H1 (cell line): ENCODE results near the gene PTPRT. TPM values are rescaled to one million over a fixed set of nuclear protein-coding genes. Genes with fewer than 3 reads are reported as not detected.

Experiments
- CTCF ChIA-PET: fragments of 300-600 bp; sonication (Branson Sonifier 250); formaldehyde crosslinking; loops from one replicate; lab custom pipeline; 2021; ENCODE audit not compliant: partially characterized antibody; lab: Charles Lee
- POLR2A ChIA-PET: fragments of 300-600 bp; sonication (Branson Sonifier 250); formaldehyde crosslinking; loops from one replicate; lab custom pipeline; 2021; ENCODE audit warnings: inconsistent platforms; ENCODE audit not compliant: partially characterized antibody; lab: Charles Lee
- DNase-seq, 2 experiments: peaks; one replicate each; pipeline versions ENCODE4 v3.0.0 to v3.0.0-alpha.2; 2010 to 2022; ENCODE audit warnings: low spot score in 2 of 2, low read depth in 1 of 2, mixed read lengths in 1 of 2
- FAIRE-seq: peaks from 2 replicates; lab custom pipeline; 2011; peaks lifted over from hg19 to GRCh38; lab: Jason Lieb, UNC
- H2AFZ ChIP-seq: 2 replicates; pipeline ENCODE4 v1.8.1; 2012; ENCODE audit warnings: low read length, inconsistent platforms
- H2AK5ac ChIP-seq: 2 replicates; pipeline ENCODE4 v1.6.1; 2013; ENCODE audit warnings: low read depth, low read length
- H2BK120ac ChIP-seq: replicated peaks from 2 replicates; pipeline ENCODE3; 2013; ENCODE audit warnings: low read depth, low read length, inconsistent platforms
- H2BK12ac ChIP-seq: 2 replicates; pipeline ENCODE4 v1.6.1; 2013; ENCODE audit warnings: low read depth, low read length
- H2BK15ac ChIP-seq: 2 replicates; pipeline ENCODE4 v1.6.1; 2013; ENCODE audit warnings: low read length
- H2BK20ac ChIP-seq: 2 replicates; pipeline ENCODE4 v1.6.1; 2013; ENCODE audit warnings: low read length
- H2BK5ac ChIP-seq: 2 replicates; pipeline ENCODE4 v1.6.1; 2013; ENCODE audit warnings: low read depth, low read length
- H3K14ac ChIP-seq: 2 replicates; pipeline ENCODE4 v1.6.1; 2013; ENCODE audit warnings: inconsistent platforms; ENCODE audit not compliant: insufficient read length
- H3K18ac ChIP-seq: 2 replicates; pipeline ENCODE4 v1.6.1; 2013; ENCODE audit warnings: low read length; ENCODE audit errors: extremely low read depth
- H3K23ac ChIP-seq: 2 replicates; pipeline ENCODE4 v1.6.1; 2013; ENCODE audit warnings: inconsistent platforms; ENCODE audit not compliant: insufficient read length
- H3K23me2 ChIP-seq: 2 replicates; pipeline ENCODE4 v1.6.1; 2013; ENCODE audit warnings: low read depth, low read length
- H3K27ac ChIP-seq: 2 replicates; pipeline ENCODE4 v1.6.1; 2011; ENCODE audit warnings: low read depth, low read length, inconsistent platforms
- H3K27me3 ChIP-seq, 4 experiments: replicated peaks in 1 of 4; 1 replicate in 1 of 4; 2 replicates in 3 of 4; pipeline versions ENCODE4 v1.6.1 to v1.8.1; 2011 to 2013; ENCODE audit warnings: low read length in 3 of 4, mild to moderate bottlenecking in 3 of 4, inconsistent platforms in 2 of 4, mixed read lengths in 2 of 4, moderate library complexity in 1 of 4; ENCODE audit not compliant: control insufficient read depth in 3 of 4, insufficient read depth in 3 of 4; ENCODE audit errors: extremely low read depth in 1 of 4
- H3K36me3 ChIP-seq, 4 experiments: 2 replicates each; pipeline versions ENCODE4 v1.6.1 to v1.8.1; 2011 to 2013; ENCODE audit warnings: mild to moderate bottlenecking in 4 of 4, low read length in 3 of 4, moderate library complexity in 2 of 4, control low read depth in 1 of 4, inconsistent platforms in 1 of 4; ENCODE audit not compliant: insufficient read depth in 4 of 4, control insufficient read depth in 2 of 4
- H3K4ac ChIP-seq: replicated peaks from 2 replicates; pipeline ENCODE3; 2013; ENCODE audit warnings: low read length, low read depth, mixed read lengths, inconsistent platforms; ENCODE audit not compliant: insufficient read length
- H3K4me1 ChIP-seq, 4 experiments: replicated peaks in 1 of 4; 1 replicate in 1 of 4; 2 replicates in 3 of 4; pipeline versions ENCODE4 v1.6.1 to v1.8.1; 2011 to 2013; ENCODE audit warnings: low read length in 3 of 4, inconsistent platforms in 2 of 4, mixed read lengths in 1 of 4; ENCODE audit not compliant: insufficient read depth in 4 of 4, control insufficient read depth in 3 of 4
- H3K4me2 ChIP-seq, 2 experiments: 2 replicates each; pipeline versions ENCODE4 v1.6.1 to v1.8.1; 2011 to 2013; ENCODE audit warnings: low read depth in 2 of 2, low read length in 2 of 2, control low read depth in 1 of 2, inconsistent platforms in 1 of 2, mild to moderate bottlenecking in 1 of 2; ENCODE audit not compliant: insufficient read depth in 1 of 2
- H3K4me3 ChIP-seq, 4 experiments: fragments of 200-600, 300-600 bp in 1 of 4; sonication (generic), shearing (Covaris generic), sonication (Bioruptor Twin) in 1 of 4; 2 replicates each; pipeline versions ENCODE4 v1.5.1 to v1.8.1; 2011 to 2016; ENCODE audit warnings: low read length in 4 of 4, low read depth in 3 of 4, control low read depth in 2 of 4, inconsistent platforms in 2 of 4, mild to moderate bottlenecking in 2 of 4, mixed read lengths in 1 of 4, moderate library complexity in 1 of 4; ENCODE audit not compliant: insufficient read depth in 2 of 4; ENCODE audit errors: extremely low read depth in 1 of 4
- H3K56ac ChIP-seq: replicated peaks from 2 replicates; pipeline ENCODE3; 2013; ENCODE audit warnings: low read depth, mild to moderate bottlenecking, mixed read lengths, low read length, inconsistent platforms; ENCODE audit not compliant: insufficient read length
- H3K79me1 ChIP-seq: 2 replicates; pipeline ENCODE4 v1.6.1; 2013; ENCODE audit warnings: low read depth, low read length, control low read depth
- H3K79me2 ChIP-seq, 2 experiments: 2 replicates each; pipeline versions ENCODE4 v1.6.1 to v1.8.1; 2012 to 2013; ENCODE audit warnings: low read length in 2 of 2, mild to moderate bottlenecking in 2 of 2, inconsistent platforms in 1 of 2; ENCODE audit not compliant: insufficient read depth in 2 of 2, control insufficient read depth in 1 of 2
- H3K9ac ChIP-seq, 4 experiments: replicated peaks in 1 of 4; 1 replicate in 1 of 4; 2 replicates in 3 of 4; pipeline versions ENCODE4 v1.6.1 to v1.8.1; 2011 to 2013; ENCODE audit warnings: low read depth in 3 of 4, low read length in 3 of 4, control low read depth in 2 of 4, mild to moderate bottlenecking in 2 of 4, moderate library complexity in 2 of 4, inconsistent platforms in 1 of 4; ENCODE audit errors: extremely low read depth in 1 of 4
- H3K9me3 ChIP-seq, 2 experiments: 2 replicates each; pipeline versions ENCODE4 v1.6.1 to v1.8.1; 2012 to 2013; ENCODE audit warnings: mild to moderate bottlenecking in 2 of 2, moderate library complexity in 2 of 2, control low read depth in 1 of 2, inconsistent platforms in 1 of 2, low read depth in 1 of 2, low read length in 1 of 2, mixed read lengths in 1 of 2; ENCODE audit not compliant: insufficient read depth in 2 of 2
- H4K20me1 ChIP-seq, 2 experiments: replicated peaks in 1 of 2; 2 replicates each; pipeline versions ENCODE3 to v1.8.1; 2011 to 2013; ENCODE audit warnings: inconsistent platforms in 2 of 2, low read length in 2 of 2, mild to moderate bottlenecking in 1 of 2; ENCODE audit not compliant: insufficient read depth in 2 of 2, control insufficient read depth in 1 of 2
- H4K5ac ChIP-seq: 2 replicates; pipeline ENCODE4 v1.6.1; 2013; ENCODE audit warnings: low read length, low read depth, mixed read lengths, inconsistent platforms; ENCODE audit not compliant: insufficient read length
- H4K8ac ChIP-seq: 2 replicates; pipeline ENCODE4 v1.8.0; 2013; ENCODE audit warnings: mild to moderate bottlenecking, moderate library complexity, low read length, inconsistent platforms; ENCODE audit not compliant: insufficient read depth; ENCODE audit errors: extremely low read depth
- H4K91ac ChIP-seq: replicated peaks from 2 replicates; pipeline ENCODE3; 2013; ENCODE audit warnings: low read length, mixed read lengths, inconsistent platforms; ENCODE audit not compliant: insufficient read length
- BRCA1 ChIP-seq: IDR thresholded peaks from 2 replicates; pipeline ENCODE4 v1.6.1; 2012; ENCODE audit warnings: low read depth, low read length, improper control_type of control experiment
- CTBP2 ChIP-seq: IDR thresholded peaks from 2 replicates; pipeline ENCODE4 v1.7.0; 2011; ENCODE audit warnings: borderline replicate concordance, mild to moderate bottlenecking, moderate library complexity, mixed read lengths, low read length; ENCODE audit not compliant: insufficient read depth, insufficient read length
- HDAC6 ChIP-seq: IDR thresholded peaks from one replicate; pipeline ENCODE4 v1.7.1; 2012; ENCODE audit warnings: low read depth, mild to moderate bottlenecking, inconsistent platforms, low read length, moderate library complexity
- KDM5A ChIP-seq: fragments of 200-600 bp; IDR thresholded peaks from 2 replicates; pipeline ENCODE4 v1.7.1; 2012; ENCODE audit warnings: mild to moderate bottlenecking, low read length, inconsistent platforms, mixed read lengths
- RAD21 ChIP-seq, 2 experiments: IDR thresholded peaks in 1 of 2; conservative IDR thresholded peaks in 1 of 2; 2 replicates each; pipeline ENCODE4 v1.6.1; 2011; ENCODE audit warnings: low read depth in 2 of 2, low read length in 2 of 2, improper control_type of control experiment in 1 of 2, inconsistent platforms in 1 of 2, mild to moderate bottlenecking in 1 of 2, moderate library complexity in 1 of 2
- SUZ12 ChIP-seq: fragments of 200-600 bp; sonication (generic); IDR thresholded peaks from 2 replicates; pipeline ENCODE4 v1.6.1; 2012; ENCODE audit warnings: mild to moderate bottlenecking, inconsistent platforms, low read length, moderate library complexity, mixed read lengths
- TAF7 ChIP-seq: optimal IDR thresholded peaks from 2 replicates; pipeline ENCODE3; 2011; ENCODE audit warnings: low read depth, mild to moderate bottlenecking, inconsistent platforms, low read length, moderate library complexity, borderline replicate concordance
- WGBS, 2 experiments: shearing (Covaris generic) in 1 of 2; methylation state at CpG; one replicate each; pipeline versions ENCODE4 v1.1.6 to v1.1.7; 2013 to 2015; ENCODE audit warnings: low lambda C conversion rate in 2 of 2, mixed read lengths in 2 of 2, inconsistent platforms in 1 of 2, low coverage in 1 of 2, missing lambda C conversion rate in 1 of 2; ENCODE audit not compliant: insufficient replicate concordance in 2 of 2, insufficient coverage in 1 of 2, insufficient read length in 1 of 2; ENCODE audit errors: extremely low coverage in 1 of 2, missing lambda C conversion rate in 1 of 2; 5-methylcytosine and 5-hydroxymethylcytosine counted together
- polyA plus RNA-seq, 7 experiments: library from polyadenylated mRNA; depleted of rRNA in 3 of 7; stranded (reverse) in 5 of 7; unstranded in 2 of 7; fragments of >200 nt in 5 of 7; fragments of 200-250 nt in 2 of 7; gene quantifications; 1 replicate in 5 of 7; 2 replicates in 1 of 7; 4 replicates in 1 of 7; pipeline versions ENCODE4 v1.2.1 to v1.2.3, GENCODE V29; 2011 to 2013; ENCODE audit warnings: missing spikeins in 2 of 7, mixed read lengths in 2 of 7
- total RNA-seq: library from RNA; stranded (reverse); fragmentation: NEBNext Ultra II Directional; extraction: Animal tissue kit (Norgen Biotek cat#: 25700); gene quantifications from 2 replicates; pipeline ENCODE4 v1.2.1, GENCODE V29; 2021
- TF ChIP-seq, protein P1 (sequence below): IDR thresholded peaks from 2 replicates; pipeline ENCODE4 v1.6.1; 2012; ENCODE audit warnings: inconsistent platforms
- TF ChIP-seq, protein P2 (sequence below): IDR thresholded peaks from 2 replicates; pipeline ENCODE4 v1.6.1; 2011; ENCODE audit warnings: low read length, improper control_type of control experiment

PTPRT gene
- total and polyA plus RNA-seq, 2 of the 8 experiments (the other 6 are each of a cell fraction or from before 2014, with no cell fraction given) = 0.33 to 1.8 TPM

DNA sequence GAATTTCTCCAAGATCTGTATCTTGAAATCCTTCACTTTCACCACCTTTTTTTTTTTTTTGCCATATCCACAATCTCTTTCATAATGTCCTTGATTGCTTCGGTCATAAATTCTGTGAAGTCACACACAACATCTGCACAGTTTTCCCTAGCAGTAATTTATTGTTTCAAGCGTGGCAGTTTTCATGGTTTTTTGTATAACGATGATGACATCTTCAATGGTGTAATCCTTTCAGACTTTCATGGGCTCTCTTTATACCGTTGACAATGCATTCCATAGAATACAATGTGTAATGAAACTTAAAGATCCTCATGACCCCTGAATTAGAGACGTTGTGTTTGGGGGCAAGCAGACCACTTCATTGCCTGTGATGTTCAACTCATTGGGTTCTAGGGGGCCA lies 693.1 kb downstream of the PTPRT start:
- peaks cover 0 to 3% (median 0%) of the 10 kb centered on the region in 4 experiments; a peak in 2 of 7 replicates for H3K27me3 ChIP-seq
- no peak overlapping the region for H2BK12ac ChIP-seq
- no peaks in the 10 kb centered on the region for H3K23me2 ChIP-seq
- no peak overlapping the region for H2BK15ac ChIP-seq
- no peaks in the 10 kb centered on the region for H3K79me1 ChIP-seq
- H3K4ac ChIP-seq = no peak overlapping the region
- CTCF ChIA-PET = interaction anchor here (0.6 to 1.1 kb wide), 4 partner anchors 12 to 929 kb away, joined by 3 to 4 read pairs (median 3); no protein-coding TSS in a partner anchor
- H2BK5ac ChIP-seq = no peak overlapping the region
- no peak overlapping the region for H3K18ac ChIP-seq
- no peak overlapping the region for H3K27ac ChIP-seq
- H4K91ac ChIP-seq = no peak overlapping the region
- no peak overlapping the region for H3K4me3 ChIP-seq
- WGBS, 2 experiments = 93% methylated on average over 5 of the region's 5 CpGs; no CpG with 5 or more reads in 1 of the 2 experiments
- no peak overlapping the region for H4K5ac ChIP-seq
- H4K8ac ChIP-seq = no peak overlapping the region
- H4K20me1 ChIP-seq = no peaks in the 10 kb centered on the region
- H3K9me3 ChIP-seq = no peaks in the 10 kb centered on the region
- no peaks in the 10 kb centered on the region for H3K4me1 ChIP-seq
- no peaks in the 10 kb centered on the region for H3K79me2 ChIP-seq
- H3K9ac ChIP-seq = no peak overlapping the region
- DNase-seq = no peak
- no peak overlapping the region for H3K23ac ChIP-seq
- no peak overlapping the region for H2BK20ac ChIP-seq
- no peak overlapping the region for H2AK5ac ChIP-seq
- TF ChIP-seq HDAC6 (no peak), CTBP2 (no peak), TAF7 (no peak), SUZ12 (no peak), BRCA1 (no peak), KDM5A (no peak), RAD21 (IDR thresholded peaks at IDR 0.05 in 1 of 2, conservative IDR thresholded peaks at IDR 0.05 in 1 of 2; ENCODE audit: low read depth in 2 of 2, low read length in 2 of 2) (no peak)
- TF ChIP-seq, protein P1, sequence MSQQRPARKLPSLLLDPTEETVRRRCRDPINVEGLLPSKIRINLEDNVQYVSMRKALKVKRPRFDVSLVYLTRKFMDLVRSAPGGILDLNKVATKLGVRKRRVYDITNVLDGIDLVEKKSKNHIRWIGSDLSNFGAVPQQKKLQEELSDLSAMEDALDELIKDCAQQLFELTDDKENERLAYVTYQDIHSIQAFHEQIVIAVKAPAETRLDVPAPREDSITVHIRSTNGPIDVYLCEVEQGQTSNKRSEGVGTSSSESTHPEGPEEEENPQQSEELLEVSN = no peak
- TF ChIP-seq, protein P2, sequence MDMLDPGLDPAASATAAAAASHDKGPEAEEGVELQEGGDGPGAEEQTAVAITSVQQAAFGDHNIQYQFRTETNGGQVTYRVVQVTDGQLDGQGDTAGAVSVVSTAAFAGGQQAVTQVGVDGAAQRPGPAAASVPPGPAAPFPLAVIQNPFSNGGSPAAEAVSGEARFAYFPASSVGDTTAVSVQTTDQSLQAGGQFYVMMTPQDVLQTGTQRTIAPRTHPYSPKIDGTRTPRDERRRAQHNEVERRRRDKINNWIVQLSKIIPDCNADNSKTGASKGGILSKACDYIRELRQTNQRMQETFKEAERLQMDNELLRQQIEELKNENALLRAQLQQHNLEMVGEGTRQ = no peak
- H3K36me3 ChIP-seq = no peaks in the 10 kb centered on the region
- no peak for FAIRE-seq
- H3K56ac ChIP-seq = no peak overlapping the region
- no peak overlapping the region for H3K4me2 ChIP-seq
- POLR2A ChIA-PET = no interaction called here
- H2AFZ ChIP-seq = no peak overlapping the region
- H3K14ac ChIP-seq = no peak overlapping the region
- H2BK120ac ChIP-seq = no peak overlapping the region
